Measurements from ENCODE around the gene TACC3. TPM values are rescaled to one million over a fixed set of nuclear protein-coding genes. Genes with fewer than 3 reads are reported as not detected.

The TACC3 gene
- total RNA-seq, 4 donors from 2014 or later, result 14.9 to 41.3 (median 19.6) TPM

GRCh38 chr4:1711571-1712215 is 9.6 kb upstream of the TACC3 start:
- peaks cover 16 to 78% (median 32%) of the 10 kb centered on the region in 3 donors for H3K4me1 ChIP-seq
- TF ChIP-seq CTCF (IDR thresholded peaks at IDR 0.05) (no peak), POLR2A (IDR thresholded peaks at IDR 0.05) (no peak)
- intact Hi-C loops (cut with DNase I), result no loop called here

GRCh38 chr4:1712216-1713002 is 8.9 kb upstream of the TACC3 start, which contains the start of gene SLBP:
TSS of gene SLBP (minus strand) at chr4:1712319. CDS start at chr4:1712188, 131 bp downstream.
- intact Hi-C loops (cut with DNase I), result no loop called here
- H3K27me3 ChIP-seq, result no peaks in the 10 kb centered on the region
- H3K9me3 ChIP-seq, result no peaks in the 10 kb centered on the region
- H3K27ac ChIP-seq, result peak within 1 kb of the TSS; percentile 95 to 100 (median 98)
- peaks cover 19 to 85% (median 38%) of the 10 kb centered on the region in 3 donors for H3K4me1 ChIP-seq
- peak in 2 of 6 experiments; percentile 8 to 11 for TF ChIP-seq CTCF (IDR thresholded peaks at IDR 0.05)
- peak in 3 of 4 donors; percentile 53 to 95 (median 93) for TF ChIP-seq POLR2A (IDR thresholded peaks at IDR 0.05)
- peaks cover 0 to 33% (median under 1%) of the 10 kb centered on the region in 3 donors for H3K36me3 ChIP-seq
- WGBS, 2 donors, result no CpG with 5 or more reads among the region's 98 CpGs
- peak within 1 kb of the TSS; percentile 81 to 98 (median 91) for H3K4me3 ChIP-seq
- peak; percentile 90 for DNase-seq

More at GRCh38 chr4:1711571-1712215, 9.6 kb upstream of the TACC3 start:
- peak overlapping the region; percentile 81 to 98 (median 91) for H3K4me3 ChIP-seq
- no peak for DNase-seq
- H3K36me3 ChIP-seq, result peaks cover 0 to 28% (median 0%) of the 10 kb centered on the region in 3 donors
- peak overlapping the region; percentile 95 to 100 (median 98) for H3K27ac ChIP-seq
- H3K27me3 ChIP-seq, result no peaks in the 10 kb centered on the region
- WGBS, 2 donors, result 0% methylated on average over 5 to 9 of the region's 85 CpGs
- H3K9me3 ChIP-seq, result no peaks in the 10 kb centered on the region

- H3K27me3 ChIP-seq, result no peaks in the 10 kb centered on the region
- H3K27ac ChIP-seq, result peak overlapping the region; percentile 95 to 100 (median 98)
- intact Hi-C loops (cut with DNase I), result no loop called here
- H3K4me3 ChIP-seq, result peak overlapping the region; percentile 81 to 98 (median 91)
- H3K4me1 ChIP-seq, result peaks cover 28 to 89% (median 46%) of the 10 kb centered on the region in 3 donors
- no peaks in the 10 kb centered on the region for H3K9me3 ChIP-seq
- WGBS, 2 donors, result 24 to 25% methylated on average over 14 to 17 of the region's 35 CpGs
- peaks cover 8 to 42% (median 8%) of the 10 kb centered on the region in 3 donors for H3K36me3 ChIP-seq
- DNase-seq, result no peak
- TF ChIP-seq POLR2A (IDR thresholded peaks at IDR 0.05) (no peak), CTCF (IDR thresholded peaks at IDR 0.05) (no peak)
Observed at GRCh38 chr4:1713003-1713851, 8.1 kb upstream of the TACC3 start.

GRCh38 chr4:1714303-1715001 is 6.9 kb upstream of the TACC3 start:
- Histone ChIP-seq H3K27ac (peak overlapping the region in 2 of 4 donors; percentile 69 to 100), H3K27me3 (no peaks in the 10 kb centered on the region), H3K4me1 (peaks cover 37 to 89% (median 57%) of the 10 kb centered on the region in 3 donors), H3K4me3 (no peak overlapping the region), H3K36me3 (peaks cover 8 to 41% (median 9%) of the 10 kb centered on the region in 3 donors), H3K9me3 (no peaks in the 10 kb centered on the region)
- DNase-seq, result no peak
- no peak for TF ChIP-seq POLR2A (IDR thresholded peaks at IDR 0.05)
- TF ChIP-seq CTCF (IDR thresholded peaks at IDR 0.05), result no peak
- intact Hi-C loops (cut with DNase I), result no loop called here
- WGBS, 2 donors, result 68 to 71% methylated on average over 9 of the region's 9 CpGs

Data from esophagus squamous epithelium (tissue), 5 donors.